Liver (tissue), 9 donors: ENCODE results near the gene SLC30A1. TPM values are rescaled to one million over a fixed set of nuclear protein-coding genes. Genes with fewer than 3 reads are reported as not detected.

Source experiments
- DNase-seq: peaks from one replicate; pipeline ENCODE4 v3.0.0-alpha.2; 2017; ENCODE audit warnings: low spot score
- H3K27ac ChIP-seq, 2 donors: one replicate each; pipeline ENCODE4 v1.7.0; 2013; ENCODE audit warnings: inconsistent platforms in 2 of 2, low read length in 2 of 2, control low read depth in 1 of 2, low read depth in 1 of 2, mild to moderate bottlenecking in 1 of 2
- H3K27me3 ChIP-seq, 4 donors: one replicate each; pipeline versions ENCODE4 v1.6.1 to v1.7.0; 2013; ENCODE audit warnings: low read length in 3 of 4, inconsistent platforms in 1 of 4, mild to moderate bottlenecking in 1 of 4, moderate library complexity in 1 of 4; ENCODE audit not compliant: control insufficient read depth in 4 of 4, insufficient read depth in 4 of 4
- H3K36me3 ChIP-seq, 4 donors: one replicate each; pipeline versions ENCODE4 v1.6.1 to v1.7.0; 2013; ENCODE audit warnings: low read length in 3 of 4, mild to moderate bottlenecking in 3 of 4, low read depth in 1 of 4, moderate library complexity in 1 of 4; ENCODE audit not compliant: control insufficient read depth in 4 of 4, insufficient read depth in 3 of 4
- H3K4me1 ChIP-seq, 4 donors: one replicate each; pipeline versions ENCODE4 v1.6.1 to v1.7.0; 2013; ENCODE audit warnings: low read length in 3 of 4, mild to moderate bottlenecking in 3 of 4, moderate library complexity in 1 of 4; ENCODE audit not compliant: control insufficient read depth in 4 of 4, insufficient read depth in 4 of 4
- H3K4me3 ChIP-seq, 3 donors: one replicate each; pipeline versions ENCODE4 v1.6.1 to v1.7.0; 2013; ENCODE audit warnings: low read length in 3 of 3, control low read depth in 1 of 3, low read depth in 1 of 3, mild to moderate bottlenecking in 1 of 3
- H3K9ac ChIP-seq, 2 donors: one replicate each; pipeline ENCODE4 v1.7.0; 2013; ENCODE audit warnings: low read length in 2 of 2, mild to moderate bottlenecking in 2 of 2, moderate library complexity in 2 of 2, control low read depth in 1 of 2, low read depth in 1 of 2
- H3K9me3 ChIP-seq, 4 donors: one replicate each; pipeline versions ENCODE4 v1.6.1 to v1.7.0; 2013; ENCODE audit warnings: low read length in 3 of 4; ENCODE audit not compliant: control insufficient read depth in 4 of 4
- EGR1 ChIP-seq, 2 donors: IDR thresholded peaks; 2 replicates each; pipeline ENCODE4 v1.6.1; 2016 to 2018; ENCODE audit warnings: antibody characterized with exemption in 2 of 2, low read depth in 2 of 2
- FOXA2 ChIP-seq: IDR thresholded peaks from 2 replicates; pipeline ENCODE4 v1.6.1; 2016; ENCODE audit warnings: antibody characterized with exemption
- GABPA ChIP-seq, 2 donors: IDR thresholded peaks in 1 of 2; conservative IDR thresholded peaks in 1 of 2; 2 replicates each; pipeline ENCODE4 v1.6.1; 2016; ENCODE audit warnings: antibody characterized with exemption in 2 of 2, mild to moderate bottlenecking in 1 of 2, moderate library complexity in 1 of 2
- HNF4A ChIP-seq, 2 donors: conservative IDR thresholded peaks; 2 replicates each; pipeline ENCODE4 v1.6.1; 2016; ENCODE audit warnings: antibody characterized with exemption in 2 of 2, mild to moderate bottlenecking in 2 of 2
- HNF4G ChIP-seq: IDR thresholded peaks from 2 replicates; pipeline ENCODE4 v1.6.1; 2016; ENCODE audit warnings: antibody characterized with exemption
- JUND ChIP-seq, 2 donors: IDR thresholded peaks; 2 replicates each; pipeline ENCODE4 v1.6.1; 2016; ENCODE audit warnings: antibody characterized with exemption in 2 of 2
- NR2F2 ChIP-seq: IDR thresholded peaks from 2 replicates; pipeline ENCODE4 v1.6.1; 2016; ENCODE audit warnings: antibody characterized with exemption
- RAD21 ChIP-seq, 2 donors: IDR thresholded peaks; 2 replicates each; pipeline ENCODE4 v1.6.1; 2016; ENCODE audit warnings: antibody characterized with exemption in 2 of 2, mild to moderate bottlenecking in 2 of 2
- TAF1 ChIP-seq: conservative IDR thresholded peaks from 2 replicates; pipeline ENCODE4 v1.6.1; 2016; ENCODE audit warnings: antibody characterized with exemption, mild to moderate bottlenecking
- YY1 ChIP-seq: IDR thresholded peaks from 2 replicates; pipeline ENCODE4 v1.6.1; 2016; ENCODE audit warnings: antibody characterized with exemption, mild to moderate bottlenecking
- WGBS: extraction: QIAGEN DNeasy Blood & Tissue Kit; methylation state at CpG from one replicate; pipeline ENCODE4 v1.1.7; 2013; 5-methylcytosine and 5-hydroxymethylcytosine counted together
- polyA plus RNA-seq, 2 donors: library from polyadenylated mRNA; stranded (reverse) in 1 of 2; unstranded in 1 of 2; fragments of 200-250 nt in 1 of 2; fragments of >200 nt in 1 of 2; fragmentation: Nextera tagmentation in 1 of 2; extraction: Ambion mirVana in 1 of 2; gene quantifications; one replicate each; pipeline versions ENCODE4 v1.2.1 to v1.2.3, GENCODE V29; 2013 to 2015
- total RNA-seq, 2 donors: library from RNA; depleted of rRNA; stranded (reverse); fragments of >200 nt; gene quantifications; one replicate each; pipeline ENCODE4 v1.2.3, GENCODE V29; 2014
- TF ChIP-seq, protein P1 (sequence below): fragments of 150-350 bp; IDR thresholded peaks from 2 replicates; pipeline ENCODE4 v1.5.1; 2017; ENCODE audit warnings: improper control_type of control experiment, low read depth, low read length; ENCODE audit not compliant: missing input control
- TF ChIP-seq, protein P2 (sequence below): IDR thresholded peaks from 2 replicates; pipeline ENCODE4 v1.6.1; 2016; ENCODE audit warnings: antibody characterized with exemption
- TF ChIP-seq, protein P3 (sequence below): IDR thresholded peaks from 2 replicates; pipeline ENCODE4 v1.6.1; 2016; ENCODE audit warnings: antibody characterized with exemption
- TF ChIP-seq, protein P4 (sequence below): IDR thresholded peaks from 2 replicates; pipeline ENCODE4 v1.6.1; 2016; ENCODE audit warnings: antibody characterized with exemption, mild to moderate bottlenecking
- donor health status: healthy.
- donor health status: healthy.
- donor health status: healthy.
- donor health status: healthy.
- donor health status: healthy.

The SLC30A1 gene
- total and polyA plus RNA-seq, 4 donors: 14.9 to 83.3 (median 39.4) TPM

DNA sequence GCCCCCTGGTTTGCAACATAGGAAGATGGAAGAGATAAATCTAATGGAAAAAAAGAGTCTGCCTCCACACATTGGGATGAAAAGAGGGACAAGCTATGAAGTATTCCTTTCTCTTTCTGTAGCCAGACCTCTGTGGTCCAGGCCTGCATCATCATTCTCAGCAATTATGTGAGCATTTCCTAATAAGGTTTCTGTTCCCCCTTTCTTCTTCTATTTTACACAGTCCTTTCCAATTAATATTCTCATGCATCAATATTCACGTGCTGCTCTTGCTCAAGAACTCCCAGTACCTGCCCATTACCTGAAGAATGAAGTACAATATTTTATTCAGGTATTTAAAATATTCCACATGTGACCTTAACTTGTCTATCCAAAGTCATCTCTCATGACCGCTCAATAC is 8.2 kb upstream of the SLC30A1 start:
- no peak overlapping the region for H3K9ac ChIP-seq
- no peaks in the 10 kb centered on the region for H3K9me3 ChIP-seq
- H3K36me3 ChIP-seq: no peaks in the 10 kb centered on the region
- TF ChIP-seq TAF1 (no peak), FOXA2 (no peak), NR2F2 (no peak), HNF4G (no peak), RAD21 (IDR thresholded peaks at IDR 0.05) (no peak), EGR1 (IDR thresholded peaks at IDR 0.05; ENCODE audit: low read depth in 2 of 2) (no peak), YY1 (no peak), GABPA (IDR thresholded peaks at IDR 0.05 in 1 of 2, conservative IDR thresholded peaks at IDR 0.05 in 1 of 2) (no peak), HNF4A (conservative IDR thresholded peaks at IDR 0.05) (no peak), JUND (IDR thresholded peaks at IDR 0.05) (no peak)
- TF ChIP-seq, protein P1, sequence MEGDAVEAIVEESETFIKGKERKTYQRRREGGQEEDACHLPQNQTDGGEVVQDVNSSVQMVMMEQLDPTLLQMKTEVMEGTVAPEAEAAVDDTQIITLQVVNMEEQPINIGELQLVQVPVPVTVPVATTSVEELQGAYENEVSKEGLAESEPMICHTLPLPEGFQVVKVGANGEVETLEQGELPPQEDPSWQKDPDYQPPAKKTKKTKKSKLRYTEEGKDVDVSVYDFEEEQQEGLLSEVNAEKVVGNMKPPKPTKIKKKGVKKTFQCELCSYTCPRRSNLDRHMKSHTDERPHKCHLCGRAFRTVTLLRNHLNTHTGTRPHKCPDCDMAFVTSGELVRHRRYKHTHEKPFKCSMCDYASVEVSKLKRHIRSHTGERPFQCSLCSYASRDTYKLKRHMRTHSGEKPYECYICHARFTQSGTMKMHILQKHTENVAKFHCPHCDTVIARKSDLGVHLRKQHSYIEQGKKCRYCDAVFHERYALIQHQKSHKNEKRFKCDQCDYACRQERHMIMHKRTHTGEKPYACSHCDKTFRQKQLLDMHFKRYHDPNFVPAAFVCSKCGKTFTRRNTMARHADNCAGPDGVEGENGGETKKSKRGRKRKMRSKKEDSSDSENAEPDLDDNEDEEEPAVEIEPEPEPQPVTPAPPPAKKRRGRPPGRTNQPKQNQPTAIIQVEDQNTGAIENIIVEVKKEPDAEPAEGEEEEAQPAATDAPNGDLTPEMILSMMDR: no peak
- TF ChIP-seq, protein P2, sequence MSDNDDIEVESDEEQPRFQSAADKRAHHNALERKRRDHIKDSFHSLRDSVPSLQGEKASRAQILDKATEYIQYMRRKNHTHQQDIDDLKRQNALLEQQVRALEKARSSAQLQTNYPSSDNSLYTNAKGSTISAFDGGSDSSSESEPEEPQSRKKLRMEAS: no peak
- TF ChIP-seq, protein P3, sequence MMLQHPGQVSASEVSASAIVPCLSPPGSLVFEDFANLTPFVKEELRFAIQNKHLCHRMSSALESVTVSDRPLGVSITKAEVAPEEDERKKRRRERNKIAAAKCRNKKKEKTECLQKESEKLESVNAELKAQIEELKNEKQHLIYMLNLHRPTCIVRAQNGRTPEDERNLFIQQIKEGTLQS: no peak
- TF ChIP-seq, protein P4, sequence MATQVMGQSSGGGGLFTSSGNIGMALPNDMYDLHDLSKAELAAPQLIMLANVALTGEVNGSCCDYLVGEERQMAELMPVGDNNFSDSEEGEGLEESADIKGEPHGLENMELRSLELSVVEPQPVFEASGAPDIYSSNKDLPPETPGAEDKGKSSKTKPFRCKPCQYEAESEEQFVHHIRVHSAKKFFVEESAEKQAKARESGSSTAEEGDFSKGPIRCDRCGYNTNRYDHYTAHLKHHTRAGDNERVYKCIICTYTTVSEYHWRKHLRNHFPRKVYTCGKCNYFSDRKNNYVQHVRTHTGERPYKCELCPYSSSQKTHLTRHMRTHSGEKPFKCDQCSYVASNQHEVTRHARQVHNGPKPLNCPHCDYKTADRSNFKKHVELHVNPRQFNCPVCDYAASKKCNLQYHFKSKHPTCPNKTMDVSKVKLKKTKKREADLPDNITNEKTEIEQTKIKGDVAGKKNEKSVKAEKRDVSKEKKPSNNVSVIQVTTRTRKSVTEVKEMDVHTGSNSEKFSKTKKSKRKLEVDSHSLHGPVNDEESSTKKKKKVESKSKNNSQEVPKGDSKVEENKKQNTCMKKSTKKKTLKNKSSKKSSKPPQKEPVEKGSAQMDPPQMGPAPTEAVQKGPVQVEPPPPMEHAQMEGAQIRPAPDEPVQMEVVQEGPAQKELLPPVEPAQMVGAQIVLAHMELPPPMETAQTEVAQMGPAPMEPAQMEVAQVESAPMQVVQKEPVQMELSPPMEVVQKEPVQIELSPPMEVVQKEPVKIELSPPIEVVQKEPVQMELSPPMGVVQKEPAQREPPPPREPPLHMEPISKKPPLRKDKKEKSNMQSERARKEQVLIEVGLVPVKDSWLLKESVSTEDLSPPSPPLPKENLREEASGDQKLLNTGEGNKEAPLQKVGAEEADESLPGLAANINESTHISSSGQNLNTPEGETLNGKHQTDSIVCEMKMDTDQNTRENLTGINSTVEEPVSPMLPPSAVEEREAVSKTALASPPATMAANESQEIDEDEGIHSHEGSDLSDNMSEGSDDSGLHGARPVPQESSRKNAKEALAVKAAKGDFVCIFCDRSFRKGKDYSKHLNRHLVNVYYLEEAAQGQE: no peak
- no peak overlapping the region for H3K27ac ChIP-seq
- no peak overlapping the region for H3K4me3 ChIP-seq
- no peak for DNase-seq
- no peaks in the 10 kb centered on the region for H3K27me3 ChIP-seq
- no peaks in the 10 kb centered on the region for H3K4me1 ChIP-seq
- 91% methylated on average over 2 of the region's 2 CpGs for WGBS

DNA sequence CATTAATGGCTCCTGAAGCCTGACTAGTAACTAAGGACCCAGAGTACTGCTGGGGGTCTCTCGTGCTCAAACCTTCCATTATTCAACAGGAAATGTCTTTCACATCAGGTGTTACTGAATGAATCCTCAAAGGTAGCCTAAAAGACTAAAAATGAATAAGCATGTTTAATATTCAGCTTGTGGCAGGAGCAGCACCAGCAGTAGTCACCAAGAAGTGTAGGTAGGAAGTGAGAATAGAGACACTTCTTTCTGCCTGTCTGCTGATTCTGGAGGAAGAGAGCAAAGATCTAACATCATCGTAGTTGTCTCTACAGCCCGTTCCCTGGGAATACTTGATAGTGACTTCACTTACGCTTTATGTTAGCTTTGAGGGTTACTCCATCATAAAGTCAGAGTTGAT is 7.6 kb upstream of the SLC30A1 start:
- H3K27ac ChIP-seq: no peak overlapping the region
- H3K9me3 ChIP-seq: no peaks in the 10 kb centered on the region
- DNase-seq: no peak
- H3K27me3 ChIP-seq: no peaks in the 10 kb centered on the region
- H3K4me1 ChIP-seq: no peaks in the 10 kb centered on the region
- no peak for TF ChIP-seq EGR1 (IDR thresholded peaks at IDR 0.05; ENCODE audit: low read depth in 2 of 2)
- H3K9ac ChIP-seq: no peak overlapping the region
- WGBS: 89% methylated on average over 4 of the region's 4 CpGs
- no peak overlapping the region for H3K4me3 ChIP-seq
- H3K36me3 ChIP-seq: no peaks in the 10 kb centered on the region
